Esophagus (tissue), 2 donors: ENCODE measurements around the gene PLEKHS1. TPM values are rescaled to one million over a fixed set of nuclear protein-coding genes. Genes with fewer than 3 reads are reported as not detected.

Experiments
- H3K27ac ChIP-seq, 2 donors: one replicate each; pipeline ENCODE4 v1.5.1; 2013; ENCODE audit warnings: low read depth in 2 of 2, mild to moderate bottlenecking in 2 of 2, inconsistent platforms in 1 of 2, low read length in 1 of 2, moderate library complexity in 1 of 2
- H3K27me3 ChIP-seq, 2 donors: one replicate each; pipeline ENCODE4 v1.6.1; 2013; ENCODE audit warnings: low read length in 2 of 2, control low read depth in 1 of 2, mild to moderate bottlenecking in 1 of 2; ENCODE audit not compliant: insufficient read depth in 2 of 2, control insufficient read depth in 1 of 2
- H3K36me3 ChIP-seq, 2 donors: one replicate each; pipeline ENCODE4 v1.6.1; 2013; ENCODE audit warnings: low read length in 1 of 2; ENCODE audit not compliant: control insufficient read depth in 2 of 2, insufficient read depth in 2 of 2
- H3K4me1 ChIP-seq, 2 donors: one replicate each; pipeline ENCODE4 v1.6.1; 2013; ENCODE audit warnings: low read length in 1 of 2; ENCODE audit not compliant: control insufficient read depth in 2 of 2, insufficient read depth in 2 of 2
- H3K4me3 ChIP-seq, 2 donors: one replicate each; pipeline ENCODE4 v1.5.1; 2013; ENCODE audit warnings: low read length in 2 of 2, mild to moderate bottlenecking in 2 of 2, low read depth in 1 of 2, moderate library complexity in 1 of 2
- H3K9me3 ChIP-seq, 2 donors: one replicate each; pipeline ENCODE4 v1.6.1; 2013; ENCODE audit warnings: mild to moderate bottlenecking in 2 of 2, low read depth in 1 of 2, low read length in 1 of 2, moderate library complexity in 1 of 2; ENCODE audit not compliant: control insufficient read depth in 2 of 2, insufficient read depth in 1 of 2
- WGBS, 2 donors: extraction: QIAGEN DNeasy Blood & Tissue Kit; methylation state at CpG; one replicate each; pipeline ENCODE4 v1.1.7; 2013; 5-methylcytosine and 5-hydroxymethylcytosine counted together
- polyA plus RNA-seq, 2 donors: library from polyadenylated mRNA; stranded (reverse); fragments of 200-250 nt; gene quantifications; one replicate each; pipeline ENCODE4 v1.2.3, GENCODE V29; 2013
- donor health status: healthy with polysubstance abuse.
- donor health status: Bipolar disorder and iron deficiency.

The PLEKHS1 gene
- polyA plus RNA-seq, 2 donors, result 0.05 to 0.08 TPM

GRCh38 chr10:113739031-113739430 lies 12.5 kb upstream of the PLEKHS1 start:
- 63 to 79% methylated on average over 4 of the region's 4 CpGs for WGBS, 2 donors
- Histone ChIP-seq H3K9me3 (no peaks in the 10 kb centered on the region), H3K27me3 (no peaks in the 10 kb centered on the region), H3K27ac (no peak overlapping the region), H3K4me3 (no peak overlapping the region), H3K36me3 (no peaks in the 10 kb centered on the region), H3K4me1 (no peaks in the 10 kb centered on the region)

- Histone ChIP-seq H3K4me3 (no peak overlapping the region), H3K4me1 (no peaks in the 10 kb centered on the region), H3K27ac (no peak overlapping the region), H3K27me3 (no peaks in the 10 kb centered on the region), H3K9me3 (no peaks in the 10 kb centered on the region), H3K36me3 (no peaks in the 10 kb centered on the region)
- 78 to 85% methylated on average over 3 of the region's 3 CpGs for WGBS, 2 donors
Measured at GRCh38 chr10:113739577-113739976, 11.9 kb upstream of the PLEKHS1 start.

DNA sequence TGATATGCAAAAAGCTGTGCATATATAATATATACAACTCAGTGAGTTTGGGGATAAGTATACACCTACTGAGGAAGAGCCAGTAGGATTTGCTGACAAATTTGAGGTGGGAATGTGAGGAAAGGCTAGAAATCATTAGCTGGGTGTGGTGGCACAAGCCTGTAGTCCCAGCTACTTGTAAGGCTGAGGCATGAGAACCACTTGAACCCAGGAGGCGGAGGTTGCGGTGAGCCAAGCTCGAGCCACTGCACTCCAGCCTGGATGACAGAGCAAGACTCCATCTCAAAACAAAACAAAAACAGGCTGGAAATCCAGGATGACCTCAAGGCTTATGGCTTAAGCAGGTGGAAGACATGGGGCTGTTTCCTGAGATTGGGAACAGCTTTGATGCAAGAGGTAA lies 10.6 kb upstream of the PLEKHS1 start:
- Histone ChIP-seq H3K27ac (no peak overlapping the region), H3K27me3 (no peaks in the 10 kb centered on the region), H3K9me3 (no peaks in the 10 kb centered on the region), H3K4me1 (no peaks in the 10 kb centered on the region), H3K36me3 (no peaks in the 10 kb centered on the region), H3K4me3 (no peak overlapping the region)
- WGBS, 2 donors, result 88 to 95% methylated on average over 3 of the region's 3 CpGs

- WGBS, 2 donors, result 82% methylated on average over 2 of the region's 2 CpGs
- H3K4me3 ChIP-seq, result no peak overlapping the region
- no peaks in the 10 kb centered on the region for H3K36me3 ChIP-seq
- no peak overlapping the region for H3K27ac ChIP-seq
- no peaks in the 10 kb centered on the region for H3K27me3 ChIP-seq
- H3K9me3 ChIP-seq, result no peaks in the 10 kb centered on the region
- no peaks in the 10 kb centered on the region for H3K4me1 ChIP-seq
Measured at GRCh38 chr10:113742466-113742865, 9.0 kb upstream of the PLEKHS1 start.

DNA sequence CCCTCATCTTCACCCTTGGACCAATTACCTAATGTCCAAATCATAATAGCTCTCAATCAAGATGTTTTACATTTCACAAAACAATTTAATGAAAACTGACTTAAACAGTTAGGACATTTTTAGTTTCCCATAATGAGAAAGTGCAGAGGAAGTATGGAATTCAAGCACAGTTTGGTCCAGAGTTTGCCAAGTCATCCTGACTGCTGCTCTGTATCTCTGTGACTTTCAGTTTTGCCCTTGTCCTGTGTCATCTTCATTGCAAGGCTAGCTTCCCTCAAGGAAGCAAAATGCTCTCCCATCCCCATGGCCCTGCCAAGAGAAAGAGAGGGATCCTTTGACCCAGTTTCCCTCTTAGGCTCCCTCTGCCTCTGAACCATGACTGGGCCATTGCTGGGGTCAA lies 7.9 kb upstream of the PLEKHS1 start:
- Histone ChIP-seq H3K36me3 (no peaks in the 10 kb centered on the region), H3K4me1 (no peaks in the 10 kb centered on the region), H3K27ac (no peak overlapping the region), H3K4me3 (no peak overlapping the region), H3K27me3 (no peaks in the 10 kb centered on the region), H3K9me3 (no peaks in the 10 kb centered on the region)

GRCh38 chr10:113745374-113745773 lies 6.1 kb upstream of the PLEKHS1 start:
- H3K27ac ChIP-seq, result no peak overlapping the region
- WGBS, 2 donors, result 83 to 89% methylated on average over 2 of the region's 2 CpGs

DNA sequence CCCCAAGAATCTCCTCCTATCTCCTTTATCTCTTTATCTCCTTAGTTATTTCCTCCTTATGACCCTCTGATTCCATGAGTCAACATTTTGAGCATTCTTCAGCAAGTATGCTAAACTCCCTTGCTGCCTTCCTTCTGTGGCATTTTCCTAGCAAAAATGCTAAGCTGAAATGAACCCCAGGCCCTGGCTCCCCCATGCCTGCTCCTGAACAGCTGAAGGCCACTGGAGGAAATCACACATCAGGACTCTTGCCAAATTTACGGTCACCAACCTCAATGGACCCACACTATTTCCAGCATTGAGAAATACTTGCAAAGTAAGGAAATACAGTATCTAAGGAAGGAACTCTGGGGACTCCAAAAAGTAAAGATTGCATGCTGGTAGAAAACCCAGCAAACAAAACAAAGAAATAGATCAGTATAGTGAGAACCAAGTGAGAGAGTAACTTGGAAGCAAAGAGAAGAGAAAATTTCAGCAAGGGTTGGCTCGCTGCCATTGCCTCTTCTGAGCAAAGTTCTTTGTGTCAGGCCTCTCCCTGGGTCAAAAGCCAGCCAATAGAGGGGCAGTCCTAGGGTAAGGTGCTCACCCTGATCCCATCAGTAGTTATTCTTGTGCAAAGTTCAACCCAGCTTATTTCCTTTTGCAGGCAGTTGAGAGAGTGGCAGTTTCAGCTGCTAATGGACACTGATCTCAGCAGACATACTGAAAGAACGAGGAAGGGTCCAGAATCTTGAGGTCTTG lies 5.1 kb upstream of the PLEKHS1 start:
- Histone ChIP-seq H3K27ac (no peak overlapping the region), H3K4me1 (no peaks in the 10 kb centered on the region), H3K4me3 (no peak overlapping the region), H3K36me3 (no peaks in the 10 kb centered on the region), H3K9me3 (no peaks in the 10 kb centered on the region), H3K27me3 (no peaks in the 10 kb centered on the region)
- WGBS, 2 donors, result 54 to 65% methylated on average over 3 of the region's 3 CpGs

More at GRCh38 chr10:113745374-113745773, 6.1 kb upstream of the PLEKHS1 start:
- Histone ChIP-seq H3K9me3 (no peaks in the 10 kb centered on the region), H3K27me3 (no peaks in the 10 kb centered on the region), H3K4me3 (no peak overlapping the region), H3K36me3 (no peaks in the 10 kb centered on the region), H3K4me1 (no peaks in the 10 kb centered on the region)

DNA sequence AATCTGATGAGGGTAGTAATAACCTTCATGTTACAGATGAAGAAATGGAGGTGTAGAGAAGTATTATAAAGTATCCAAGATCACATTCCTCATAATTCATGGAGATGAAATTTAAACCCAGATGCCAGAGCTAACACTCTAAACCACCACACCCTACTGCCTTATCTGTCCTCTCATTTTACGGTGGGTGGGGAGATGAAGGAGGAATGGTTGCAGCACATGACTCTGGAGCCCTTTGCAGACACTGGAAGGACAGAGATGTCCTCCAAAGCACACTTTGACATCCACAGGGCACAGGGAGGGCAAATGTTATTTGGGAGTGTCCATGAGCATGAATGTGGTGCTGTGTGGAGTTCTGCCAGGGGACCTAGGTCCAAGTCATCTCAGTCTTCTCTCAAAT lies 1.1 kb downstream of the PLEKHS1 start:
- Histone ChIP-seq H3K36me3 (no peaks in the 10 kb centered on the region), H3K27ac (no peak overlapping the region), H3K9me3 (no peaks in the 10 kb centered on the region), H3K4me1 (no peaks in the 10 kb centered on the region), H3K27me3 (no peaks in the 10 kb centered on the region), H3K4me3 (no peak overlapping the region)
- WGBS, 2 donors, result 41 to 90% methylated on average over 1 of the region's 1 CpG

DNA sequence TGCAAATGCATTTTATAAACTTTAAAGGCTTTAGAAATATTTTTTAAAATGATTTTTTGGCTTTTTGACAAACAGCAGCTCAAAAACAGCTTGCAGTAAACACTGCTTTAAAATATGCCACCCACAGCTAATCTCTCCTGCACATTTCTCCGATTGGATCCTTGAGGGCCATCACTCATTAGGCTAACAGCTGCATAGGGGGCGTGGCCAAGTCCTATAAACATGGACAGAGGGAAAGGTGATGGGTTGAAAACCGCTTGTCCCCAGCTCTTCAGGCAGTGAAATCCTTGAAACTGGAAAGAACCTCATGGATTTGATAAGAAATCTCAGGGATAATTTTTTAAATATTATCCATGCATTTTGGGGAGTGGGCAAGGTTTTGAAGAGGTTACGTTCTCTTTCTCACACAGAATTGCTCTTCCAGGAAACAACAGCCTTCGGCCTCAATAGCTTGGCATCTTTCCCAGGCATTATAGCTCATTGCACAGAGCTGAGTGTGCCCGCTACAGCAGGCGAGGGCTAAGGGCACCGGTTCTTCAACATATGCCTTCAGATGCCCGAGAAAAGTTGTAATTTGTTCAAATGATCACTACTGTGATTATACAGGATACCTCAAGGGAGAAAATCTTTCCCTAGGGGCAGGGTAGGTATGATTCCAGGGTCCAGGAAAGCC lies 1.7 kb downstream of the PLEKHS1 start:
- no peaks in the 10 kb centered on the region for H3K27me3 ChIP-seq
- H3K27ac ChIP-seq, result no peak overlapping the region
- no peaks in the 10 kb centered on the region for H3K4me1 ChIP-seq
- H3K4me3 ChIP-seq, result no peak overlapping the region
- H3K9me3 ChIP-seq, result no peaks in the 10 kb centered on the region
- 46 to 56% methylated on average over 9 of the region's 9 CpGs for WGBS, 2 donors
- no peaks in the 10 kb centered on the region for H3K36me3 ChIP-seq

DNA sequence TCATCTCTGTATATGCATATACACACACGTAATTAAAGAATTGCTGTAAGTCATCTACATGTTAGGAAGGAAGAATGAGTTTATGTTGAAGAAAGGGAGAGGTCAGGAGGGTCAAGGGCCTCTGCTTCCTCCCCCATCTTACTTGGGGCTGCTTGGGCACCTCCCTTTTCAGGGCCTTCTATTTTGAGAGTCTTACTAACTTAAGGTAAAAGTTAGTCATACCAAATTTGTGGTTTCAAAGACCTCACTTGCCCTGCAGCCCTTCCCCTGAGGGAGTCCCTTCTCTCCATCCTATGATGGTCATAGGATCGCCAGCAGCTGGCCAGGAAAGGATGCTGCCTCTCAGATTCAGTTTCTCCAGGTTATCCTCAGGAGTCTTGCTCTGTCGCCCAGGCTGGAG lies 2.6 kb downstream of the PLEKHS1 start:
- no peaks in the 10 kb centered on the region for H3K36me3 ChIP-seq
- no peak overlapping the region for H3K27ac ChIP-seq
- H3K9me3 ChIP-seq, result no peaks in the 10 kb centered on the region
- no peaks in the 10 kb centered on the region for H3K27me3 ChIP-seq
- 92 to 93% methylated on average over 3 of the region's 3 CpGs for WGBS, 2 donors
- no peak overlapping the region for H3K4me3 ChIP-seq
- no peaks in the 10 kb centered on the region for H3K4me1 ChIP-seq
